Activated CD8-positive, alpha-beta memory T cell treated with anti-CD3 and anti-CD28 coated beads for 4 hours (primary cell): ENCODE data around the gene TOLLIP.
"Not testable (repeated sequence)": the region's sequence is repeated elsewhere in the genome, so short reads cannot be mapped to it uniquely, and the experiment has no call there.

Experiments
- DNase-seq, 2 donors: peaks; one replicate each; pipeline ENCODE4 v3.0.0-alpha.2; 2020; ENCODE audit warnings: low read depth in 2 of 2

Gene TOLLIP

DNA sequence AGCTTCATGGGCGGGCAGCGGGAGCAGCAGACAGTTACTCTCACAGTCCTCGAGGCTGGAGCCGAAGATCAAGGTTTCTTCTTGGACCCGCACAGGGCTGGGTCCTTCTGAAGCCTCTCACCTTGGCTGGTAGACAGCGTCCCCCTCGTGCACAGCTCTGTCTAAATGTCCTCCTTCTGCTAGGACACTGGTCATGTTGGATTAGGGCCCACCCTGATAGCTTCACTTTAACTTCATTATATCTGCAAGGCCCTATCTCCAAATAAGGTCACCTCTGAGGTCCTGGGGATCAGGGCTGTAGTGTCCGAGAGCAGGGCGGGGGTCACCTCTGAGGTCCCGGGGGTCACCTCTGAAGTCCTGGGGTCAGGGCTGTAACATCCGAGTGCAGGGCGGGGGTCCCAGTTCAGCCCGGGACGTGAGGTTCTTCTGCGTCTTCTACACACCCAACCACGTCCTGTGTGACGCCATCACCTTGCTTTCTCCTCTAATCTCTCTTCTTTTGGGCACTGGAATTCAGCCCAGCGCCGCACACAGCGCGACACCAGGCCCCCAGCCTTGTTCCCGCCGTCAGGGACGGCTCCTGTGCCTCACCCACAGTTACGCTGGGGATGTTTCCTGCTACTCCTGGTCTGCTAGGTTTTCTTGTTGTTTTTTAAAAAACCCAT lies 34.1 kb upstream of the TOLLIP start:
- no peak for DNase-seq

DNA sequence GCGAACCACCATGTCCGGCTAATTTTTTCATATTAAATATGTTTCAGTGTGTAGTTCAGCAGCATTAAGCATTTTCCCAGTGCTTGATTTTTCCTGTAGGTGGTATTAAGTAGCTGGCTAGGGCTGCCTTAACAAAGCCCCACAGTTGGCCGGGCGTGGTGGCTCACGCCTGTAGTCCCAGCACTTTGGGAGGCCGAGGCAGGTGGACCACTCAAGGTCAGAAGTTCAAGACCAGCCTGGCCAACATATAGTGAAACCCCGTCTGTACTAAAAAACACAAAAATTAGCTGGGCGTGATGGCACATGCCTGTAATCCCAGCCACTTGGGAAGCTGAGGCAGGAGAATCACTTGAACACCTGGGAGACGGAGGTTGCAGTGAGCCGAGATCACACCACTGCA lies 33.5 kb upstream of the TOLLIP start:
- no peak for DNase-seq

DNA sequence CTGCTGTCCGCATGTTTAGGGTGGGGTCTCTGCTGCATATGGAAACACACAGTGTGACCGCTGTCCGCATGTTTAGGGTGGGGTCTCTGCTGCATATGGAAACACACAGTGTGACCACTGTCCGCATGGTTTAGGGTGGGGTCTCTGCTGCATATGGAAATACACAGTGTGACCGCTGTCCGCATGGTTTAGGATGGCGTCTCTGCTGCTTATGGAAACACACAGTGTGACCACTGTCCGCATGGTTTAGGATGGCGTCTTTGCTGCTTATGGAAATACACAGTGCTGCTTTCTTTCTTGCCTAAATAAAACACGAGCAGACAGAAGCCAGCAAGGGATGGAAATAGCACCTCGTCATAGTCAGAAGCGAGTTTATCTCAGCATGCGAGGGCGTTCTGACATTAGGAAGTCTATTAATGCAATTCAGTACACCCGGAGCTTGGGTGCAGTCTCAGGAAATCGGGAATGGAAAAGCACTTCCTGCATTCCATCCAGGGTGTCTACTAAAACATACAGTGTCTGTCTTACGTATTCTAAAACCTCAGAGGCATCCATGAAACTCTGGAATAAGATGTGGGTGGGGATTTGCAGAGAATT lies 32.6 kb upstream of the TOLLIP start:
- DNase-seq, result no peak

DNA sequence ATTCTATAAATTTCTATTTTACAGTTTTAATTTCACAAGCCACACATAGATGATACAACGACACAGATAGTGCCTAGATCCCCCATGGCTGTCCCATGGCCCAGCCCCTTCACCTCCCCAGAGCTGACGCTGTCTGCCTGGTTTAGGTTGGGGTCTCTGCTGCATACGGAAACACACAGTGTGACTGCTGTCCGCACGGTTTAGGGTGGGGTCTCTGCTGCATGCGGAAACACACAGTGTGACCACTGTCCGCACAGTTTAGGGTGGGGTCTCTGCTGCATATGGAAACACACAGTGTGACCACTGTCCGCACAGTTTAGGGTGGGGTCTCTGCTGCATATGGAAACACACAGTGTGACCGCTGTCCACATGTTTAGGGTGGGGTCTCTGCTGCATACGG lies 31.8 kb upstream of the TOLLIP start:
- DNase-seq, result not testable (repeated sequence)

DNA sequence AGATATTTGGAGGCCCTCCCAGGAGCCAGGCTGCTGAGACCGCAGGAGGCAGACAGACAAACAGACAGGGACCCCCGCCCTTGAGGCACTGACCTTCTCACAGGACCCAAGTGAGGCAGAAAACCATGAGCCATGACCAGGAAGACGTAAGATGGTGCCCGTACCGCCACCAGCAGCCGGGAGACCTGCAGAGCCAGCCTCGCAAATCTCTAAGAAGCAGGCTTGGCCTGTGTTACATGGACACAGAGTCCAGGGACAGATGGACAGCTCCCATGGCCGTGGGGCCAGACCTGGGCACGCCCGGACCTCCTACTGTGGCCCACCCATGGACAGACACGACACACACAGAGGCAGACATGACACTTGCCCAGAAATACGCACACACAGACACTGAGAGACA lies 30.7 kb upstream of the TOLLIP start:
- DNase-seq, result no peak

DNA sequence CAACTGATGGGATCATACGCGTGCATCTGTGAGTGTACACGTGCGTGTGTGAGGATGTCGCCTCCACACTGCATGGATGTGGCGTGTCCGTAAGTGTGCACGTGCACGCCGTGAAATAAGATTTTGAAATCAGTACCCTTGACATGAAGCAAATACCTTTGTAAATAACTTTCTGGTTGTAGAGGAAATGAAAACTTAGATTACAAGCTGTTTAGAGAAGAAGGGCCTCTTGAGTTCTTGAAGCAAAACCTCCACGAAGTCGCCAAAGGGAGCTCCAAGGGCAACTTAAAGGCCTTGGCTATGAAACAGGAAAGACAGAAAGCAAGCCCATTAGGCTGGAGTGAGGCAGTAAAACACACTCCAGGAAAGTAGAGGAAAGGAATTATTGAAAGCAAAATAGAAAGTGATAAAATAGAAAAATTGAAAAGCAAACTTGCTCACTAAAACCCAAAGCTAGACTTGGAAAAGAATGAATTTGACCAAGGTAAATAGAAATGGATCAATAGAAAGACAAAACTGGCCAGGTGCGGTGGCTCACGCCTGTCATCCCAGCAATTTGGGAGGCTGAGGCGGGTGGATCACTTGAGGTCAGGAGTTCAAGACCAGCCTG lies 29.7 kb upstream of the TOLLIP start:
- DNase-seq, result no peak

DNA sequence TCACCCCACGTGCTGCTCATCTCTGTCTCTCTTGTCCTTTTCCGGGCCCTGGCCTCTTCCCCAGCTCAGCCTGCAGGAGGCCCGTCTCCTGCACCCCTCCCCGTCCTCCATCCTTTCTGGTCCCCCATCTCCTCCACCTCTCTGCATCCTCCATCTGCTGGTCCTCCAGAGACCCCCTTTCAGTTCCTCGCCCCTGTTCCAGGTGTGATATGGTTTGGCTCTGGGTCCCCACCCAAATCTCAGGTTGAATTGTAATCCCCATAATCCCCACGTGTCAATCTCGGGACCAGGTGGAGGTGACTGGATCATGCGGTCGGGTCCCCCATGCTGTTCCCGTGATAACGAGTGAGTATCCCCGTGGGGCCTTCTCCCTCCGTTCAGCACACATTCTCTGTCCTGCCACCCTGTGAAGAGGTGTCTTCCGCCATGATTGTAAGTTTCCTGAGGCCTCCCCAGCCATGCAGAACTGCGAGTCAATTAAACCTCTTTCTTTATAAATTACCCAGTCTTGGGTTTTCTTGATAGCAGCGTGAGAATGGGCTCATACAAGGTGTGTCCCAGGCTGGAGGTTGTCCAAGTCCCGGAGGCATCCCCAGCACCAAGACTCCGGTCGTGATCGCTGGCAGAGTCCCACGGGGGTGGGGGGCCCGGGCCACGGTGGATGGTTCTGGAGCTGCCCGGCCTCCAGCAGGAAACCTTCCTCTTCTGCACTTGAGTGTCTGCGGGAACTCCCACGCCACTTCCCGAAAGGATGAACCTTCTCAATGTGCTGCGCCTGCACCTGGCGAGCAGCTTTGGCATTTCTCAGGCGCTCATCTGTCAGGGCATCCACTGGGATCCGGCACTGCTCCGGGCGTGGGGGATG lies 29.0 kb upstream of the TOLLIP start:
- DNase-seq, result no peak

DNA sequence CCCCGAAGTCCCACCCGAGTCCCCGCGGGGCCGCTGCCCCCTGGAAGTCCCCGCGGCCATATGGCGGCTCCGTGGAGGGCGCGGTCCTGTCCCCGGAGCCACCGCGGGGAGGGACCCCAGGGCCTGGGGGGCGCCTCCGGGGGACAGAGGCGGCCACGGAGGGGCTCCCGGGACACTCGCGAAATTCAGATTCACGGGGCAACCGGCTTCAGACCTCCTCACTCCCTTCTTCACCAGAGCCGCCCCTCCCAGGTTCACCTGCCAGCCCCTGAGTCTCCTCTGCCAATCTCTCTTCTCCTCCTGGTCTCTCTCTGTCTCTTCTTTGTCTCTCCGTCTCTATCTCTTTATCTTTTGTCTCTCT lies 28.2 kb upstream of the TOLLIP start:
- no peak for DNase-seq

DNA sequence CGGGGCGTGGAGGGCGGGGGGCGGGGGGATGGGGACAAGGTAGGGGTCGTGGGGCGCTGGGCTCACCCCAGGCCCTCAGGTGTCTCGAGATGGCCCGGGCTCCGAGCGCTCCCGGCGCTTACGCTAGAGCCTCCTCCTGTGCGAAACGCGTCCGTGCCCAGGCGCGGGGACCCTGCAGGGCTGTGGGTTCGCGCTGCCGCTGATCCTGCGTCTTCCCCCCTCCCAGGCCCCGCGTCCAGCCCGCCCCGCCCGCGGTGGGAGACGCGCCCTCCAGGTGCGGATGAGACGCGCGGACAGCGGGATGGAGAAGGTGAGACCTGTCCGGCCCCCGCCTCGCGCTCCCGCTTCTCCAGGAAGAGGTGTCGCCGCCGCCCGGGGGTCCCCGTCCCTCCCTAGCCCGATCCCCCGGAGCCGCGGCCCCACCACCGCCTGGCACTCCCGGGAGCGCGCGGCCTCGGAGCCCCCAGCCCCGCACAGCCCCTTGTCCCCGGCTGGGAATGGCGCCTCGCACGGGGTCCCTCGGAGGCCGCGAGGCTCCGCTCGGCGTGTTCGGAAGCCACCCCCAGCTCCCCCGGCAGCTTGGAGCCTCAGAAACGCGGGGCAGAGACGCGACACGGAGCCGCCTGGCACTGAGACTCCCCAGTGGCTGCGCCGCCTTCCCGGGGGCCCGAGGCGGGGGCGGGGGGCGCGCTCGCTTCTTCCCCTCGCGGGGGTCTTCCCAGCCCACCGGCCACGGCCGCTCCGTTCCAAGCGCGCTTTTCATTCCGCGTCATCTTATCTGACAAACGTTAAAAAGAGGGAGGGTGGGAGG lies 27.6 kb upstream of the TOLLIP start:
- no peak for DNase-seq

DNA sequence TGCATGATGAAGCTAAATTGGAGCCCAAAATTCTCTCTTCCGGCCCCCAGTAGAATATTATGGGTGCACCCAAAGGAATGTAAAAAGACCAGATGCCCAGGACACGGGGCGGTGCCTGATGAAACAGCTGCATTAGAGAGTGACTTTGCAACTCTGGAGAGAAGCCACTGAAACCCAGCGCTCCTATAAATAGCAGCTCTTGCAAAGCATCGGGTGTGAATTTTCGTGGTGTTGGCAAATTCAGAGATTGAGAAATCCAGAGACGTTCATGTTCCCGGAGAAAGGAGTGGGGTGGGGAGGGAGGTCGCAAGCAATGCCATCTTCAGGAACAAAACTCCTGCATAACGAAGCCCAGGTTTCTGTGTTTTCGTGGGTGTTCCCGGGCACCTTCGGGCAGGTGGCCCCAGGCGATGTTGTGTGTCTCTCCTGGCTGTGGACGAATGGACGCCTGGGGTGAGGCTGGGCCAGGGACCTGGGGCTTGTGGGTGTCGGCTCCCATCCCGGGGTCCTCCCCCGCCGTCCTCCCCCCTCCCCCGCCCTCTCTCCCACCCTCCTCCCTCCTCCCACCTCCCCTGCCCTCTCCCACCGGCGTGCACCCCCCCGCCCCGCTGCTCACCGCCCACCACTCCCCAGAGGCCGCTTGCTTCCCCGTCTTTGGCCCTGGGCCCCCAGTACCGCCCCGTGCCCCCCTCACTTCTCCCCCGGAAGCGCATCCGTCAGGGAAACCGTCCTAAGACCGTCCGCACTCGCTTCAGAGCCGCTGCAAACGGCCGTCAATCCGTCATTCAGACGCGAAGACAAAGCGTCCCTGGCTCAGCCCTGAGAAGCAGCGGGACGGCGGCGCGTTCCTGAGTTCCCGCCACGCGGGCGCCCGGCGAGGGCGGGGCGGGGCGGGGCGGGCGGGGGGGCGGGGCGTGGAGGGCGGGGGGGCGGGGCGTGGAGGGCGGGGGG lies 26.7 kb upstream of the TOLLIP start:
- peak in 1 of 2 donors; percentile 21 for DNase-seq

DNA sequence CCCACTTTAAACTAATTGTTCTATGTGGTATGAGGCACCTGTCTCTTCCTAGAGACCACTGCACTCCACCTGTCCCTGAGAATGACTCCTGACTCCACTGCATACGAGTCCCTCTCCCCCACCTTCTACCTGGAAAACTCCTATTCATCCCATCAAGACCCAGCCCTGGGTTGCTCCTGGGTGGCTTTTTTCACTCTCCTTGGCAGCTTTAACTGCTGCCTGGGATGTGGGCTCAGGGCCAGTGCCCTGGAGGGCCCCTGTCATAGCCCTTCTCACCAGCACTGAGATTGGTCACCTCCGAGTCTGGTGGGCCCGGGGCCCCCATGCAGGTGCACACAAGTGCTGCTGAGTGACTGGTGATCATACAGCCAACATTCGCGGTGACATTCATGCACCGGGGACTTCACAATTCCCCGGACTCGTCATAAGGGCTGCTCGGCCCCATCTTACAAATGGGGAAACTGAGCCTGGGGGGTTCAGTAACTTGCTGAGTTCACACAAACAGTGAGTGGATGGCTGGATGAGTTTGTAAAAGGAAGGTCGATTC lies 25.9 kb upstream of the TOLLIP start:
- DNase-seq, result no peak

DNA sequence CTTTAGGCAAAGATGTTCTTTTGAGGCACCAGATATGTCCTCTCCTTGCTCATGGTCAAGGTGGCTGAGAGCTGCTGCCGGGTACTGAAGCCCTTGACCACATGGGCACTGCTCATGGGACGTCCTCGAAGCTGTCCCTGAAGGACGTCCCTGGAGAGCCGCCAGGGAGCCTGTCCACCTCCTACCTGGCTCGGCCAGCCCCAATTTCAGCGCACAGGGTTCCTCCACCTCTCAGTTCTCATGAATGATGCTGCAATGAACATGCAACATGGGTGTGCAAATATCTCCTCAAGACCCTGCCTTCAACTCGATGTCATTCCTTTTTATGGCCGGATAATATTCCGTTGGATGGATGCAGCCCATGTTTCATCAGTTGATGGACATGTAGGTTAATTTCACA lies 24.4 kb upstream of the TOLLIP start:
- DNase-seq, result no peak

DNA sequence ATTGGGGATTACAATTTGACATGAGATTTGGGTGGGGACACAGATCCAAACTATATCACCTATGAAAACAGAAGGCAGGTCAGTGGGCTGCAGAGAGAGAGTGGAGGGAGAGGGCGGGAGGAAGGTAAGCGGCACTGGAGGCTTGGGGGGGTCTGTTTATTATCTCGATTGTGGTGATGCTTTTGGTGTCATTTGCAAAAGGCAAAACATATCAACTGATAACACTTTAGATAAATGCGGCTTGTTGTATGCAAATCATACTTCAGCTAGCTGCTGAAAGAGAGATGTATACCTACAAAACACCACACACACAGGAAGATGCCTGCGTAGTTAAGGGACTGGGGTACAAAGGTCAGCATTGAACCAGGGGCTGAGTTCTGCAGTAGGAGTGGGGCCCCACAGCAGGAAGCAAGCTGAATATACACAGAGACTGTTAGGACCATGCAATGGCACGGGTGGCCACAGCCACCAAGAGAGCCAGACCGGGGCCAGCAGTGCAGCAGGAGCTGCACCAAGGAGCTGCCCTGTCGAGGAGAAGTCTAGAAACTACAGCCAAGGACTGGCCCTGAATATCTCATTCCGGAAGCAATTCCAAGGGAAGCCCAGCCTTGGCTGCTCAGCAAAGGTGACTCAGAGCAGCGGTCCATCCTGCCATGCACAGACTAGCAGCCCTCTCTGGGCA lies 23.8 kb upstream of the TOLLIP start:
- no peak for DNase-seq

DNA sequence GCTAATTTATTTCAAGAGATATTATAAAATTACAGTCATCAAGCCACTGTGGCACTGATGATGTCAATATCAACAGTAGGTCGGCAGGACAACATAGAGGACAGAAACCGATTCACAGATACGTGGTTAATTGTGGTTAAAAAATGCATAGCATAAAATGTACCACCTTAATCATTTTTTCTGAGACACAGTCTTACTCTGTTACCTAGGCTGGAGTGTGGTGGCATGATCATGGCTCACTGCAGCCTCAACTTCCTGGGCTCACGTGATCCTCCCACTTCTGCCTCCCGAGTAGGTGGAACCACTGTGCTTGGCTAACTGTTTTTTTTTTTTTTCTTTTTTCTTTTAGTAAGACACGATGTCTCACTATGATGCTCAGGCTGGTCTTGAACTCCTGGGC lies 21.0 kb upstream of the TOLLIP start:
- DNase-seq, result no peak

DNA sequence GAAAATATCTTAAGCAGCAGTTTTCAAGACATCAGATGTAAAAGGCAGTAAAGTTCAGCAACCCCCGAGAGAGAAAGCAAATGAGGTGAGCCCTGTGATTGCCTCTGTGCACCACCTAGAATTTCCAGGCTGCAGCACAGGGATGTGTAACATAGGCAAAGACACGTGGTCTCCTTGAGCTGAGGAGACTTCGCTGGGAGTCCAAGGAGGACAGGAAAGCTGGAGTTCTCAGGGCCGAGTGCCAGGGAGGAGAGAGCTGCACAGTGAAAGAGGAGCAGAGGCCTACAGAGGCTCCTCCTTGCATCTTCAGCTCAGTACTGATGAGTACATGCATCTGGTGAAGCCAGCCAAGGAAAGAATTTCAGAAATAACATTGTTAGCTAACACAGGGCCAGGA lies 17.6 kb upstream of the TOLLIP start:
- no peak for DNase-seq

DNA sequence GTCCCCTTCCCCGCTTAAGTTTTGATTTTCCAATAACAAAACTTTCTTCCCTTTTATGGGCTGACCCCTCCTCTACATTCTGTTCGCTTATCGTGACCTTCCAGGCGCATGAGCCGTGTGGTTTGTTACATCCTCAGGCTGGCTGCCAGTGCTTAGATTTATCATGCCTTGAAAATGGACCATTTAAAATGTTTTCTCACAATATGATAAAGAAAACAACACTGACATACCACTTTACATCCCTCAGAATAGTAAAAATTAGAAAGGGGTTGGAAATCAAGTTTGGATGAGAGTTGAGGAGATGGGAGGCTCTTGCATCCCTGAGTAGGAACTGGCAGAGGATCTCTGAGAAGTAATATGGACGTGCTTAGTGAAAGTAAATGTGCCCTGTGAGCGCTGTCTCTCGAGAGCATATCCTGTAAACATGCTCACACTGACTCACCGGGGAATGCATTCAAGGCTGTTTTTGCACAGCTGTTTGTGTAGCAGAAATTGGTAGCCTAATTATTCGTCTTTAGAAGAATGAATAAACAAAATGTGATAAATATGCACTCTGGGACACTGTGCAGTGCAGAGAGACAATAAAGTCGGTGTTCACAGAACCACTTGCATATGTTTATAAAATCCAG lies 17.1 kb upstream of the TOLLIP start:
- no peak for DNase-seq

DNA sequence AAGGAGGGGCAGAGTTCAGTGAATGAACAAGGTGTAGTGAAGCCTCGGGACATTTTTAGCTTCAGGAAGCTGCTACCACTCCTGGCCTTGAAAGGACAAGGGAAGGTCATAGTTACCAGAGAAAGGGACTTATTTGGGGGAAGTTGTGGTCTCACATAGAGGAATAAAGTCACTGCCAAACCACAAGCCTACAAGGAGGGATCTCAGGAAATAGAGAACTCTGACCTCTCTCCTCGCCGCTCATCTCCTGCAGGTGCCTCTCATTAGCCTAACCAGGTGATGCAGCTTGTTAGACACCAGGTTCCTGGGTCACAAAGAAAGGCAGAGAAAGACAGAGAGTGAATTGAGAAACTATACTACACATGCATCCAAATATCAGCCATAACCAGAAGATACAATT lies 14.3 kb upstream of the TOLLIP start:
- no peak for DNase-seq

DNA sequence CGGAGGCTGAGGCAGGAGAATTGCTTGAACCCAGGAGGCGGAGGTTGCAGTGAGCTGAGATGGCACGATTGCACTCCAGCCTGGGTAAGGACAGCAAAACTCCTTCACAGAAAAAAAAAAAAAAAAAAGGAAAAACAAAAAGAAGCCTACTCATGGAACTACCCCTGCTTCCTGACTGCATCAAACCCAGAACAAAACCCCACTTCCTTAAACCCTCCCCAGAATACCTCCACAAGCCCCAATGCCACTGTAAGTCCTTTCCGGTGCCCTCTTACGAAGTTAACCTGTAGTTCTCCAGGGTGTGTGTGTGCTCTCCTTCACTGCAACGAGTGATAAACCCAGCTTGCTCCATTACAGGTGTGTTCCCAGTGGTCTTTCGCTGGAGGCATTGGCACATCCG lies 8.6 kb upstream of the TOLLIP start:
- no peak for DNase-seq

DNA sequence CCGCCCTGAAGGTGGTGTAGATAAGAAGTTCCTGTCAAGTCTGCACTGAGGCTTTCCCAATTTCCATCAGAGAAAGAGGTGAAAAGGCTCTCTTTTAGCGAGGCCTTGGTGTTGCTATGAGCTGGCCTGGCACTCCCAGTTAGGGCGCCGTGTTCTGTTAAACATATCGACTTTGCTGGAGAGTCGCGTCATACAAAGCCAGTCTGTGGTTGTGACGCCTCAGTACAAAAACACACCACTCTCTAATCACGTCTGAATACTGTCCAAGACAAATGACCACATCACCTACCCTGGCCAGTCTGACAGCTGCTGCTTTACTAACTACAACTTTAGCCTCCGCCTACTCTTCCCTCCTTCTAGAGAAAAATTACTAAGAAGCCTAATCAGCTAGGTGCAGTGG lies 8.0 kb upstream of the TOLLIP start:
- no peak for DNase-seq
